Activated gamma-delta T cell (primary cell): ENCODE results near the gene KRTAP10-4.
"Not testable (repeated sequence)": the region's sequence is repeated elsewhere in the genome, so short reads cannot be mapped to it uniquely, and the experiment has no call there.

Source experiments
- DNase-seq: peaks from one replicate; lab custom pipeline; 2025; lab: John Stamatoyannopoulos, UW

KRTAP10-4 gene

GRCh38 chr21:44557491-44558328 is 15.8 kb upstream of the KRTAP10-4 start:
- no peak for DNase-seq

- DNase-seq: not testable (repeated sequence)
Measured at GRCh38 chr21:44558329-44558675, 15.2 kb upstream of the KRTAP10-4 start.

- DNase-seq: no peak
Measured at GRCh38 chr21:44558695-44559094, 14.8 kb upstream of the KRTAP10-4 start, which contains the start of gene KRTAP10-3. Gene KRTAP10-3, minus strand, starts transcription at chr21:44558795. Its CDS starts 80 bp downstream, at chr21:44558715.

GRCh38 chr21:44564099-44564498 is 9.4 kb upstream of the KRTAP10-4 start:
- DNase-seq: no peak

- no peak for DNase-seq
Measured at GRCh38 chr21:44564886-44565598, 8.5 kb upstream of the KRTAP10-4 start.

GRCh38 chr21:44566403-44566802 is 7.1 kb upstream of the KRTAP10-4 start:
- DNase-seq: no peak

- no peak for DNase-seq
Measured at GRCh38 chr21:44567481-44568171, 5.9 kb upstream of the KRTAP10-4 start.

- DNase-seq: no peak
Measured at GRCh38 chr21:44568261-44568660, 5.3 kb upstream of the KRTAP10-4 start.

GRCh38 chr21:44568667-44569556 is 4.6 kb upstream of the KRTAP10-4 start:
- DNase-seq: no peak

- DNase-seq: no peak
Measured at GRCh38 chr21:44569861-44570517, 3.5 kb upstream of the KRTAP10-4 start.

GRCh38 chr21:44571296-44571695 is 2.2 kb upstream of the KRTAP10-4 start:
- DNase-seq: no peak

- DNase-seq: no peak
Measured at GRCh38 chr21:44571844-44572782, 1.4 kb upstream of the KRTAP10-4 start.

GRCh38 chr21:44572959-44573583 is 458 bp upstream of the KRTAP10-4 start:
- no peak for DNase-seq

GRCh38 chr21:44574457-44575306 is 1.2 kb downstream of the KRTAP10-4 start:
- DNase-seq: no peak

- DNase-seq: no peak
Measured at GRCh38 chr21:44575307-44576024, 1.9 kb downstream of the KRTAP10-4 start.

- DNase-seq: no peak
Measured at GRCh38 chr21:44576025-44576420, 2.5 kb downstream of the KRTAP10-4 start.

GRCh38 chr21:44578371-44579055 is 5.0 kb downstream of the KRTAP10-4 start:
- DNase-seq: no peak
